ENCODE results near the gene LRRC40. TPM values are rescaled to one million over a fixed set of nuclear protein-coding genes. Genes with fewer than 3 reads are reported as not detected.

The LRRC40 gene
- total RNA-seq, 1 experiment from 2014 or later = 32.7 TPM

GRCh38 chr1:70103770-70104169 lies 101.6 kb downstream of the LRRC40 start:
- Histone ChIP-seq H3K27ac (ENCODE audit: low read depth, low read length, poor library complexity, severe bottlenecking) (no peak overlapping the region), H3K9me3 (ENCODE audit: low read depth, low read length, poor library complexity, severe bottlenecking) (no peaks in the 10 kb centered on the region), H3K36me3 (ENCODE audit: insufficient read depth, low read length, poor library complexity, severe bottlenecking) (no peaks in the 10 kb centered on the region), H3K4me1 (ENCODE audit: insufficient read depth, low read length, poor library complexity, severe bottlenecking) (no peaks in the 10 kb centered on the region), H3K4me3 (ENCODE audit: low read depth, low read length, poor library complexity, severe bottlenecking) (no peak overlapping the region), H3K27me3 (replicated peaks; ENCODE audit: insufficient read depth, low read depth, low read length, poor library complexity) (peaks cover 3% of the 10 kb centered on the region)
- ChIA-PET POLR2A (ENCODE audit: low non-redundant PET) (no interaction called here), CTCF (no interaction called here)
- intact Hi-C loops (cut with micrococcal nuclease; ENCODE audit: unreplicated experiment) = no loop called here
- DNase-seq (ENCODE audit: low spot score) = no peak
- TF ChIP-seq CTCF (conservative IDR thresholded peaks at IDR 0.05; ENCODE audit: low read depth, low read length) (no peak), EZH2 (IDR thresholded peaks at IDR 0.05; ENCODE audit: borderline replicate concordance, low read depth, low read length, poor library complexity, severe bottlenecking) (no peak)
- no TSS peak for BruUV-seq (replicated peaks)

GRCh38 chr1:70101774-70102173 lies 103.6 kb downstream of the LRRC40 start:
- no peak for DNase-seq (ENCODE audit: low spot score)
- Histone ChIP-seq H3K27ac (ENCODE audit: low read depth, low read length, poor library complexity, severe bottlenecking) (no peak overlapping the region), H3K9me3 (ENCODE audit: low read depth, low read length, poor library complexity, severe bottlenecking) (no peaks in the 10 kb centered on the region), H3K4me1 (ENCODE audit: insufficient read depth, low read length, poor library complexity, severe bottlenecking) (no peaks in the 10 kb centered on the region), H3K27me3 (replicated peaks; ENCODE audit: insufficient read depth, low read depth, low read length, poor library complexity) (peaks cover 3% of the 10 kb centered on the region), H3K36me3 (ENCODE audit: insufficient read depth, low read length, poor library complexity, severe bottlenecking) (no peaks in the 10 kb centered on the region), H3K4me3 (ENCODE audit: low read depth, low read length, poor library complexity, severe bottlenecking) (no peak overlapping the region)
- ChIA-PET CTCF (no interaction called here), POLR2A (ENCODE audit: low non-redundant PET) (no interaction called here)
- intact Hi-C loops (cut with micrococcal nuclease; ENCODE audit: unreplicated experiment) = no loop called here
- no TSS peak for BruUV-seq (replicated peaks)
- TF ChIP-seq CTCF (conservative IDR thresholded peaks at IDR 0.05; ENCODE audit: low read depth, low read length) (no peak), EZH2 (IDR thresholded peaks at IDR 0.05; ENCODE audit: borderline replicate concordance, low read depth, low read length, poor library complexity, severe bottlenecking) (no peak)

- Histone ChIP-seq H3K27me3 (replicated peaks; ENCODE audit: insufficient read depth, low read depth, low read length, poor library complexity) (peaks cover 3% of the 10 kb centered on the region), H3K4me1 (ENCODE audit: insufficient read depth, low read length, poor library complexity, severe bottlenecking) (no peaks in the 10 kb centered on the region), H3K4me3 (ENCODE audit: low read depth, low read length, poor library complexity, severe bottlenecking) (no peak overlapping the region), H3K27ac (ENCODE audit: low read depth, low read length, poor library complexity, severe bottlenecking) (no peak overlapping the region), H3K9me3 (ENCODE audit: low read depth, low read length, poor library complexity, severe bottlenecking) (no peaks in the 10 kb centered on the region), H3K36me3 (ENCODE audit: insufficient read depth, low read length, poor library complexity, severe bottlenecking) (no peaks in the 10 kb centered on the region)
- ChIA-PET CTCF (no interaction called here), POLR2A (ENCODE audit: low non-redundant PET) (no interaction called here)
- no peak for DNase-seq (ENCODE audit: low spot score)
- TF ChIP-seq CTCF (conservative IDR thresholded peaks at IDR 0.05; ENCODE audit: low read depth, low read length) (no peak), EZH2 (IDR thresholded peaks at IDR 0.05; ENCODE audit: borderline replicate concordance, low read depth, low read length, poor library complexity, severe bottlenecking) (no peak)
- BruUV-seq (replicated peaks) = no TSS peak
- intact Hi-C loops (cut with micrococcal nuclease; ENCODE audit: unreplicated experiment) = no loop called here
Measured at GRCh38 chr1:70101231-70101630, 104.1 kb downstream of the LRRC40 start.

Other genes with a start within 250 kb of the LRRC40 start
- gene SRSF11, start 15.8 kb upstream of the LRRC40 start, total RNA-seq (2021) = 217 and 224 TPM in 2 replicates
- gene ANKRD13C, start 149.1 kb upstream of the LRRC40 start, total RNA-seq (2021) = 20.6 and 21.8 TPM in 2 replicates
- gene CTH, start 205.7 kb upstream of the LRRC40 start, total RNA-seq (2021) = 23.5 and 32.6 TPM in 2 replicates

All from A673 (cell line).